Putamen (tissue), 1 donor: Measurements from ENCODE around the gene MYH11.
A peak's percentile ranks its signal among the peaks of the same experiment; 100 is the strongest.
"Not testable (repeated sequence)": the region's sequence is repeated elsewhere in the genome, so short reads cannot be mapped to it uniquely, and the experiment has no call there.

Source experiments
- DNase-seq: peaks from one replicate; pipeline ENCODE4 v3.0.0-alpha.2; 2016; ENCODE audit warnings: low spot score

The MYH11 gene

GRCh38 chr16:15714393-15715172, 142.2 kb downstream of the MYH11 start:
- no peak for DNase-seq

DNA sequence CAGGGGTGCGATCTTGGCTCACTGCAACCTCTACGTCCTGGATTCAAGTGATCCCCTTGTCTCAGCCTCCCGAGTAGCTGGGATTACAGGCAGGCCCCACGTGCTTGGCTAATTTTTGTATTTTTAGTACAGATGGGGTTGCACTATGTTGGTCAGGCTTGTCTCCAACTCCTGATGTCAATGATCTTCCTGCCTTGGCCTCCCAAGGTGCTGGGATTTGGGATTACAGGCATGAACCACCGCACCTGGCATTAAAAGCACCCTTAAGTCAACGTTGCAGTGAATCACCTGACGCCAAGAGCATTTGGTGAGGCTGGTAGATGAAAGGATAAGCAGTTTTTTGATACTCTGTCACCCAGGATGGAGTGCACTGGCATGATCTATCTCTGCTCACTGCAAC, 147.8 kb downstream of the MYH11 start:
- no peak for DNase-seq

- DNase-seq: no peak
These were observed 148.7 kb downstream of the MYH11 start for GRCh38 chr16:15708096-15708495.

- no peak for DNase-seq
These were observed 149.5 kb downstream of the MYH11 start for GRCh38 chr16:15707332-15707731.

DNA sequence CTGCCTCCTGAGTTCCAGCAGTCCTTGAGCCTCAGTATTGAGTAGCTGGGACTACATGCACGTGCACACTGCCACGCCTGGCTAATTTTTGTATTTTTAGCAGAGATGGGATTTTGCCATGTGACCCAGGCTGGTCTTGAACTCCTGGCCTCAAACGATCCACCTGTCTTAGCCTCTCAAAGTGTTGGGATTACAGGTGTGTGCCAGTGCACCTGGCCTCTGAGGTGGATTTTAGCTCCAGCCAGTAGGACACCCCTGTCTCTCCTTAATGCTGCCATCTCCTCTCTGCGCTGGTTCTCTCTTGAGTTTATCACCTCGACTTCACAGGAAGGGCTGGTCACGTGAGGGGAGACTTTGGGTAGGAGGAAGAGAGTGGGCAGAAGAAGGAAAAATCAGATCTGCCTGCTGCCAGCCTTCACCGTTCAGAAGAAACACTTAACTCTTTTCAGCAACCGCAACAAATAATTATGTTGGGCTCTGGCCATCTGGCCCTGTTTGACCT, 151.7 kb downstream of the MYH11 start:
- no peak for DNase-seq

- peak; percentile 70 for DNase-seq
These were observed 152.3 kb downstream of the MYH11 start for GRCh38 chr16:15704545-15704987.

DNA sequence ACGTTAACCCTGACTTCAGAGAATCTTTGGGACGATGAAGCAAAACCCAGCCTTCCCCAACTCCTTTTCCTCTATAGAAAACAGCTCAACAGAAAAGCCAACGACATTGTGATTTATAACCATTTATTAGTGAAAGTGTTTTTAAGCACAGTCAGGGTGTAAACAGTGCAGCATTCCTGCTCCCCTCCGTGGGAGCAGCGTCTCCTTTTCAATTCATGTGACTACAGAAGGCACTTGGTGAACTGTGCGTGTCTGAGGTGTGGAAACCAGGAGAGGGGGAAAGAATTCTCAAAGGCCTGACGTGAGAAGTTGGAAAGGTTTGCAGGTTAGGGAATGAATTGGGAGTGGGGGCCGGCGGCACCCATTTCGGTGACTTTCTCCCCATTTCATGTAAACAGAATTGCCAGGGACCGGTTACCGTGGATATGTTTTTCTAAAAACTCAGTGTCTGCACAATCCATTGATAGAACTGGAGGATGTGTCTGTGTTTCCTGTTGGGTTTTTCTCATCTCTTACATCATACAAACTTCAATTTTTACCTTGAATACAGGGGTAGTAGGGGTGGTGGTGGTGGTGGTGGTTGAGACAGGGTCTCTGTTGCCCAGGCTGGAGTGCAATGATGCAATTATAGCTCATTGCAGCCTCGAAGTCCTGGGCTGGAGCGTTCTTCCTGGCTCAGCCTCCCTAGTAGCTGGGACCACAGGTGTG, 153.6 kb downstream of the MYH11 start:
- DNase-seq: no peak

DNA sequence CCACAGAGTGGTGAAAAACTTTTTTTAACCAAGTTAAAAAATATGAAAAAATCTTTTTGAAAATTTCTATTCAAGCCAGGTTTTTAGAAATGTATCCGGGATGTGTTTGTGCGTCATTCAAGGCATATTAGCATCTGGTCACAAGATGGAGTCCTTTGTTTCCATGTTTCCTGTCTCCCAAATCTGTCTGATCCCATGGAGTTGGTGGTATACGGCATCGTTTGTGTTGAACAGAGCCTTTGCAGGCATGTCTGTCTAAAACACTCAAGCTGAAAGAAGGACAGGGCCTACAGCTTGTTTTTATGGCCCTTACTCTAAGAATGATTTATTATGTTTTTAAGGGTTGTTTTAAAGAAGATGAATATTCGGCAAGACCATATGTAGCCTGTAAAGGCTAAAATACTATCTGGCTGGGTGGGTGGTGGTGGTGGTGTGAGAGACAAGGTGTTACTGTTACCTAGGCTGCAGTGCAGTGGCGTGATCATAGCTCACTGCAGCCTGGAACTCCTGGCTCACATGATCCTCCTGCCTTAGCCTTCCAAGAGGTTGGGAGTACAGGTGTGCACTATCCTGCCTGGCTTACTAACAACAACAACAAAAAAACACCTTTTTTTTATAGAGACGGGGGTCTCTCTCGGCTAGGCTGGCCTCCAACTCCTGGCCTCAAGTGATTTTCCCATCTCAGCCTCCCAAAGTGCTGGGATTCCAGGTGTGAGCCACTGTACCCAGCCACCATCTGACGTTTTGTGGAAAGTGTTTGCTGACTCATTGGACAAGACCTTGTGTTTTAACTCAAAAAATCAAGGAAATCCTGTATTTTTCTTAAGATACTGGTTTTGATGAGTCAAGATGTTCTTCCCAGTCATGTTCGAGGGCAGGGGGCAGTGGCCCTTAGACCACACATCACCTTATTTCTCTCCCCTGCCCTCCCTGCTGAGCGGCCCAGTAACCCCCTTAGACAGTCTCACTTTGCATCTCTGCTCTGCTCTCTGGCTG, 154.6 kb downstream of the MYH11 start:
- no peak for DNase-seq

- no peak for DNase-seq
These were observed 155.5 kb downstream of the MYH11 start for GRCh38 chr16:15701367-15701766.

DNA sequence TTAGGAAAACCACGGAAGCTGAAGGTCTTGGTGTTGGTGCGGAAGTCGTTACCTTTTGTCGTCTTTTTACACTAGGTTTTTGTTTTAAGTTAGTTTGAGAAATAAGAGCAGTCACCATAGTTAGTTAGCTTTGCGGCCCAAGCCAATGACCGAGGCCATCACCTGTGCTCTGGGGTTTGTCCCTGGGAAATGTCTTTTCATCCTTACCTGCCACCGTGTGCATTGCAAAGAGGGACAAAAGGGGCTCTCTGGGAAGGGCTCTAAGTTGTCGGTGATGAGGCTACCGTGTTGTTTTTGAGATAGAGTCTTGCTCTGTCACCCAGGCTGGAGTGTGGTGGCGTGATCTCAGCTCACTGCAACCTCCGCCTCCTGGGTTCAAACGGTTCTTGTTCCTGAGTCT, 157.0 kb downstream of the MYH11 start:
- DNase-seq: no peak

DNA sequence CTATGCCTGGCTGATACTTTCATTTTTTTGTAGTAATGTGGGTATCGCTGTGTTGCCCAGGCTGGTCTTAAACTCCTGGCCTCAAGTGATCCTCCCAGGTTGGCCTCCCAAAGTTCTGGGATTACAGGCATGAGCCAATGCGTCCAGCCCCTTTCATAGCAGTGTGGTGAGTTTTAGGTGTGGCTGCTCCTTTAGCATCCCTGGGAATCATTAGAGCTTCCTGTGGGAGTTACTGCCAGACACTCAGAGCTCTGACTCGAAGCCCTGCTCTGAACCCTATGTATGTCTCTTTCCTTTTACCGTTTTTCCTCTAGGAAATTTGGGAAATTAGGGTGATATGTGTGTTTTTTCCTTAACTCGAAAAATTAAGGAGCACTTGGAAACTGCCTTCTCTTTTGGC, 162.3 kb downstream of the MYH11 start:
- no peak for DNase-seq

DNA sequence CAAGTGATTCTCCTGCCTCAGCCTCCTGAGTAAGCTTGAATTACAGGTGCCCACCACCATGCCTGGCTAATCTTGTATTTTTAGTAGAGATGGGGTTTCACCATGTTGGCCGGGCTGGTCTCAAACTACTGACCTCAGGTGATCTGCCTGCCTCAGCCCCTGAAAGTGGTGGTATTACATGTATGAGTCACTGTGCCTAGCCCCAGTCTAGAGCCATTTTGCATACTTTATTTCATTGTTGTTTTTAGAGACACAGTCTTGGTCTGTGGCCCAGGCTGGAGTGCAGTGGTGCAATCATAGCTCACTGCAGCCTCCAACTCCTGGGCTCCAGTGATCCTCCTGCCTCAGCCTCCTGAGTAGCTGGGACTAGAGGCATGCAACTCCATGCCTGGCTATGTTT, 164.3 kb downstream of the MYH11 start:
- not testable (repeated sequence) for DNase-seq

GRCh38 chr16:15691046-15691445, 165.8 kb downstream of the MYH11 start:
- no peak for DNase-seq

DNA sequence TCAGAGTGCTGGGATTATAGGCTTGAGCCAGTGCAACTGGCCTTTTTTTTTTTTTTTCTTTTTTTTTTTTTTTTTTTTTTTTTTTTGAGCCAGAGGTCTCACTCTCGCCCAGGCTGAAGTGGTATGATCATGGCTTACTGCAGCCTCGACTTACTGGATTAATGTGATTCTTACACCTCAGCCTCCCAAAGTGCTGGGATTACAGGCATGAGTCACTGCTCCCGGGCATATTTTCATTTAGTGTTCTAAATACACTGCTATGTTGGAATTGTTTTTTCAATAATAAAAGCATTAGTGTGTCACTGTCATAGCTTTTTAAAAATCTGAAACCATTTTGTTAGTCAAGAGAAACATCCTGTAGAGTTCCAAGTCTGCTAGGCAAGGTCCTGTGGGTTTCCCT, 166.5 kb downstream of the MYH11 start:
- DNase-seq: no peak

DNA sequence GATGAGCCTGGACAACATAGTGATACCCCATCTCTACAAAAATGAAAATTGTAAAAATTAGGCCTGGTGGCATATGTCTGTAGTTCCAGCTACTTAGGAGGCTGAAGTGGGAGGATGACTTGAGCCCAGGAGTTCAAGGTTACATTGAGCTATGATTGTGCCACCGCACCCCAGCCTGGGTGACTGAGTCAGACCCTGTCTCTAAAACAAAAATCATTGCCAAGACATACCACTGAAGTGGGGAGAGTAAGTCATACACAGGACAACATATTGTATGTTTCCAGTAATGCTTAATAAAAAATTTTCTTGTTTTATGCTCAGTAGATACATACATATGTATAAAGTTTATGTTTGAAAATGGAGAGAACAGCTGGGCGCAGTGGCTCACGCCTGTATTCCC, 167.5 kb downstream of the MYH11 start:
- no peak for DNase-seq

DNA sequence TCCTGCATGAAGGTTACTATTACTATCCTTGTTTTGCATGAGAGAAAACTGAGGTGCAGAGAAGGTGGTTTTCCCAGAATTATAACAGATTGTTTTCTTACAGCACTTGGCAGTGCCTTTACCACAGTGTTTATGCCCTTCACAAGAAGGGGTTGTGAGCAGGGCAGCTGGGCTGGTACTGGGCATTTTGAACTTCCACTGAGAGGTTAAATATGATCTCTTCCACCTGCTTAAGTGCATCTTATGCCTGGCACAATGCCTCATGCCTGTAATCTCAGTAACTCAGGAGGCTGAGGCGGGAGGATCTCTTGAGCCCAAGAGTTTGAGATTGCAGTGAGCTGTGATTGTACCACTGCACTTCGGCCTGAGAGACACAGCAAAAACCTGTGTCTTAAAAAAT, 170.5 kb downstream of the MYH11 start:
- DNase-seq: no peak

DNA sequence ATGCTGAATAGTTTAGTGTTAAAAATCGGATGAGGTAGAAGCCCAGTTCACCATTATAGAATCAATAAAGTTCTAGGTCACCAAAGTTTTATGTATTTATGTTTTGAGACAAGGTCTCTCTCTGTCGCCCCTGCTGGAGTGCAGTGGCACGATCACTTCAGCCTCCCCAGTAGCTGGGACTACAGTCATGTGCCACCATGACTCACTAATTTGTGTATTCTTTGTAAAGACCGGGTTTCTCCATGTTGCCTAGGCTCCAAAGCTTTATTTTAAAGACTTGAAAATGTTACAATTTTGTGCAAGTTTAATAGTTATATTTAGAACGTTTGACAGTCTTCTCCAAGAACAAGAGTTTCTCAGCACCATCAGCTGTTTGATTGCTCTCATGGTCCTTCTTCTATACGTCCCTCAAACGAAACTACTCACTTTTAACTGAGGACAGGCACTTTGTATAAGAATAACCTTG, 174.7 kb downstream of the MYH11 start:
- DNase-seq: peak; percentile 62

- DNase-seq: no peak
These were observed 179.4 kb downstream of the MYH11 start for GRCh38 chr16:15677447-15677846.

DNA sequence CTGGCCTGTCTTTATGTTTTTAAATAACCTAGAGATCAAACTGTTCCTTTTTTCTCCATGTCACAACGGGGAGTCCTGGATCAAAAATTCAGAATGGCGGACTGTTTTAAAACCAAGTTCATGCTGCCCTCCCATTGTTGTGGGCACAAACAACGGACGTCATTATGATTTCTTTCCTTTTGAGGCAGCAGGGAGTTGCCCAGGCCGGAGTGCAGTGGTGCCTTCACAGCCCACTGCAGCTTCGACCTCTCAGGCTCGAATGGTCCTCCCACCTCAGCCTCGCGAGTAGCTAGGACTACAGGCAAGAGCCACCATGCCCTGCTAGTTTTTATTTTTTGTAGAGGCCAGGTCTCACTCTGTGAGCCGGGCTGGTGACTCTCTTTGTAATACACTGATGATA, 180.3 kb downstream of the MYH11 start:
- no peak for DNase-seq

- DNase-seq: no peak
These were observed 182.3 kb downstream of the MYH11 start for GRCh38 chr16:15674571-15674970.

GRCh38 chr16:15672514-15673167, 184.2 kb downstream of the MYH11 start:
- DNase-seq: peak; percentile 92
